GM23338 (cell line): Measurements from ENCODE around the gene SEMA4A. TPM values are rescaled to one million over a fixed set of nuclear protein-coding genes. Genes with fewer than 3 reads are reported as not detected.

Source experiments
- ATAC-seq: fragments of 200-7000 bp; cut with Tn5 transposase; 3 replicates; pipeline ENCODE4 v1.9.1; 2020
- DNase-seq: peaks from one replicate; pipeline ENCODE4 v3.0.0-alpha.2; 2015; ENCODE audit warnings: low spot score
- H2AFZ ChIP-seq: fragments of 200-600 bp; sonication (generic); 2 replicates; pipeline ENCODE4 v1.8.0; 2016; ENCODE audit warnings: antibody characterized with exemption, mild to moderate bottlenecking, moderate library complexity
- H3F3A ChIP-seq: fragments of 200-600 bp; sonication (generic); replicated peaks from 2 replicates; pipeline ENCODE4 v1.8.0; 2017; ENCODE audit warnings: antibody characterized with exemption, mixed run types, low read depth
- H3K27ac ChIP-seq: fragments of 200-600 bp; sonication (generic); 2 replicates; pipeline ENCODE4 v1.6.1; 2016; ENCODE audit warnings: low read depth
- H3K27me3 ChIP-seq: fragments of 200-600 bp; sonication (generic); 2 replicates; pipeline ENCODE4 v1.8.0; 2016; ENCODE audit warnings: mild to moderate bottlenecking, mixed run types, moderate library complexity; ENCODE audit not compliant: insufficient read depth
- H3K36me3 ChIP-seq: fragments of 200-600 bp; sonication (generic); 2 replicates; pipeline ENCODE4 v1.8.0; 2016; ENCODE audit warnings: mild to moderate bottlenecking; ENCODE audit not compliant: insufficient read depth
- H3K4me1 ChIP-seq: fragments of 200-600 bp; sonication (generic); 2 replicates; pipeline ENCODE4 v1.8.0; 2016; ENCODE audit warnings: mild to moderate bottlenecking, moderate library complexity; ENCODE audit not compliant: insufficient read depth
- H3K4me2 ChIP-seq: fragments of 200-600 bp; sonication (generic); 2 replicates; pipeline ENCODE4 v1.7.1; 2017; ENCODE audit warnings: mixed run types
- H3K4me3 ChIP-seq: fragments of 200-600 bp; sonication (generic); 2 replicates; pipeline ENCODE4 v1.6.1; 2016; ENCODE audit warnings: mixed run types
- H3K79me2 ChIP-seq: fragments of 200-600 bp; sonication (generic); replicated peaks from 2 replicates; pipeline ENCODE4 v1.8.0; 2017; ENCODE audit warnings: mild to moderate bottlenecking; ENCODE audit not compliant: insufficient read depth
- H3K9me2 ChIP-seq: fragments of 200-600 bp; sonication (generic); 2 replicates; pipeline ENCODE4 v1.8.0; 2017; ENCODE audit not compliant: insufficient read depth
- H4K20me1 ChIP-seq: fragments of 200-600 bp; sonication (generic); replicated peaks from 2 replicates; pipeline ENCODE4 v1.8.0; 2017; ENCODE audit warnings: mild to moderate bottlenecking; ENCODE audit not compliant: insufficient read depth
- H3K27ac Mint-ChIP-seq: 2 replicates; pipeline ENCODE4 v1.8.0; 2020; ENCODE audit warnings: inconsistent platforms, mild to moderate bottlenecking, moderate library complexity, mixed read lengths
- H3K27me3 Mint-ChIP-seq: 3 replicates; pipeline ENCODE4 v1.8.0; 2022; ENCODE audit warnings: low read depth, mild to moderate bottlenecking, moderate library complexity, mixed read lengths, inconsistent platforms; ENCODE audit not compliant: insufficient read depth, poor library complexity
- H3K36me3 Mint-ChIP-seq: 3 replicates; pipeline ENCODE4 v1.8.0; 2021; ENCODE audit warnings: low read depth, mild to moderate bottlenecking, inconsistent platforms, moderate library complexity, mixed read lengths
- H3K4me1 Mint-ChIP-seq: 3 replicates; pipeline ENCODE4 v1.8.0; 2020; ENCODE audit warnings: mild to moderate bottlenecking, inconsistent platforms, mixed read lengths
- H3K4me3 Mint-ChIP-seq: 3 replicates; pipeline ENCODE4 v1.8.0; 2021; ENCODE audit warnings: moderate library complexity, mild to moderate bottlenecking, inconsistent platforms, mixed read lengths
- H3K9me3 Mint-ChIP-seq: 3 replicates; pipeline ENCODE4 v1.8.0; 2020; ENCODE audit warnings: moderate library complexity, mild to moderate bottlenecking, inconsistent platforms, mixed read lengths
- CREB1 ChIP-seq: fragments of 250-450 bp; sonication (Bioruptor Pico); IDR thresholded peaks from 2 replicates; pipeline ENCODE4 v1.5.0; 2020; ENCODE audit warnings: low read depth, mild to moderate bottlenecking, moderate library complexity
- NANOG ChIP-seq: IDR thresholded peaks from 2 replicates; pipeline ENCODE4 v1.6.1; 2016; ENCODE audit warnings: antibody characterized with exemption, borderline replicate concordance
- POLR2AphosphoS5 ChIP-seq: IDR thresholded peaks from 2 replicates; pipeline ENCODE4 v1.6.1; 2016; ENCODE audit warnings: antibody characterized with exemption, low read depth
- REST ChIP-seq: IDR thresholded peaks from one replicate; pipeline ENCODE4 v1.6.1; 2018; ENCODE audit warnings: antibody characterized with exemption; ENCODE audit not compliant: unreplicated experiment
- polyA plus RNA-seq: library from polyadenylated mRNA; unstranded; fragments of >200 nt; fragmentation: Nextera tagmentation; extraction: Ambion mirVana; gene quantifications from 2 replicates; pipeline ENCODE4 v1.2.1, GENCODE V29; 2016
- total RNA-seq: library from RNA; depleted of rRNA; stranded (reverse); fragments of >200 nt; shearing (Covaris generic); gene quantifications from 2 replicates; pipeline ENCODE4 v1.2.3, GENCODE V29; 2014
- TF ChIP-seq, protein P1 (sequence below), 2 experiments: fragments of 200-600 bp in 1 of 2; sonication (generic) in 1 of 2; conservative IDR thresholded peaks; 2 replicates each; pipeline versions ENCODE4 v1.5.1 to v1.6.1; 2016 to 2017; ENCODE audit warnings: antibody characterized with exemption in 2 of 2, low read depth in 2 of 2, mild to moderate bottlenecking in 2 of 2, moderate library complexity in 1 of 2

SEMA4A gene
- total and polyA plus RNA-seq, 2 experiments from 2014 or later, result 5.5 to 20.2 TPM

DNA sequence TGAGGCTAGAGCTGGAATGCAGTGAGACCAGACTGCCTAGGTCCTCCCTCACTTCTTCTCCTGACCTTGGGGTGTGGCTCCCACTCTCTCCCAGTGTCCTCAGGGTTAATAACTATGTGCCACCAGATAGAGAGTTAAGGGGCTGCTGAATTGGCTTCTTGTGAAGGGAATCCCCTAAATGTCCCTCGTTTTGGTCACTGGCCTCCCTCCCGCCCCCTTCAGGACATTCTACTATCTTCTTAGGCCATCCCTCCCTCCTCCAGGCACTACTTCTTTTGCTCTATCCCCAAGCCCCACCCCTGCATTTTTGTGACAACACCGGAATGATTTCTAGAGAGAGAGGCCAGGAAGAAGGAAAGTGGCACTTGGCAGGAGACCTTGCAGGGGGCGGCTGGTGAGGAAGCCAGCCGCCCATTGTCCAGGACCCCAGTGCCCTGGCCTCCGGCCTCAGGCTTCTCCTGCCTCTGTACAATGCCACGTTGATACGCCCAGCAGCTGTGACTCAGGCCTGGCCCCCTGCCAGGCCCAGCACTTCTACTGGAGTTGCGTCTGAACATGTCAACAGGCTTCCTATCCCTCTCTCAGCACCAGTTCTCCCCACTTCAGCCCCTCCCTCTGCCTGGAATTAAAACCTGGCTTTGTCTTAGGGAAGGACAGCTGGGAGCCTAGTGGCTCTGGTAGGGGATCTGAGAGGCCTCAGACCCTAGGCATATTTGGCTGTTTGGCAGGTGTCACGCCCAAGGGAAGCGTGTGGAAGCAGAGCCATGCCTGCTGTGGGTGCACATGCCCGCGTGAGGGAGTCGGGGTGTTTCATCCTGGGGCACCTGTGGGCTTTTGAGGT lies 29.8 kb upstream of the SEMA4A start:
- peak overlapping the region; percentile 33 for H3K4me3 Mint-ChIP-seq
- Histone ChIP-seq H3K27ac (peak overlapping the region; percentile 93), H3K9me2 (no peaks in the 10 kb centered on the region), H3K4me2 (peak overlapping the region; percentile 69), H2AFZ (no peak overlapping the region), H4K20me1 (no peaks in the 10 kb centered on the region), H3K36me3 (no peaks in the 10 kb centered on the region), H3K27me3 (no peaks in the 10 kb centered on the region), H3K4me1 (peaks cover 46% of the 10 kb centered on the region), H3K79me2 (peaks cover 16% of the 10 kb centered on the region), H3K4me3 (peak overlapping the region; percentile 38; the same call in 1 of the 2 replicates), H3F3A (0 out of 2 replicates have a peak, but pooled peaks cover 3% of the 10 kb centered on the region)
- peaks cover 59% of the 10 kb centered on the region for H3K4me1 Mint-ChIP-seq
- ATAC-seq, result peak; percentile 63
- TF ChIP-seq POLR2AphosphoS5 (0 out of 2 replicates have a peak, but pooled peaks have one; percentile 10), REST (no peak), CREB1 (CRISPR knock-in tag) (no peak), NANOG (no peak)
- TF ChIP-seq, protein P1, sequence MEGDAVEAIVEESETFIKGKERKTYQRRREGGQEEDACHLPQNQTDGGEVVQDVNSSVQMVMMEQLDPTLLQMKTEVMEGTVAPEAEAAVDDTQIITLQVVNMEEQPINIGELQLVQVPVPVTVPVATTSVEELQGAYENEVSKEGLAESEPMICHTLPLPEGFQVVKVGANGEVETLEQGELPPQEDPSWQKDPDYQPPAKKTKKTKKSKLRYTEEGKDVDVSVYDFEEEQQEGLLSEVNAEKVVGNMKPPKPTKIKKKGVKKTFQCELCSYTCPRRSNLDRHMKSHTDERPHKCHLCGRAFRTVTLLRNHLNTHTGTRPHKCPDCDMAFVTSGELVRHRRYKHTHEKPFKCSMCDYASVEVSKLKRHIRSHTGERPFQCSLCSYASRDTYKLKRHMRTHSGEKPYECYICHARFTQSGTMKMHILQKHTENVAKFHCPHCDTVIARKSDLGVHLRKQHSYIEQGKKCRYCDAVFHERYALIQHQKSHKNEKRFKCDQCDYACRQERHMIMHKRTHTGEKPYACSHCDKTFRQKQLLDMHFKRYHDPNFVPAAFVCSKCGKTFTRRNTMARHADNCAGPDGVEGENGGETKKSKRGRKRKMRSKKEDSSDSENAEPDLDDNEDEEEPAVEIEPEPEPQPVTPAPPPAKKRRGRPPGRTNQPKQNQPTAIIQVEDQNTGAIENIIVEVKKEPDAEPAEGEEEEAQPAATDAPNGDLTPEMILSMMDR (conservative IDR thresholded peaks at IDR 0.05; ENCODE audit: low read depth in 2 of 2), result peak; percentile 54 to 57
- H3K9me3 Mint-ChIP-seq, result no peaks in the 10 kb centered on the region; the same call in 2 of the 3 replicates
- H3K27me3 Mint-ChIP-seq, result peaks cover 40% of the 10 kb centered on the region
- peak overlapping the region; percentile 94 for H3K27ac Mint-ChIP-seq
- peak; percentile 87 for DNase-seq
- H3K36me3 Mint-ChIP-seq, result no peaks in the 10 kb centered on the region; the same call in 2 of the 3 replicates
